H7 (cell line): ENCODE data around the gene DPYSL3. TPM values are rescaled to one million over a fixed set of nuclear protein-coding genes. Genes with fewer than 3 reads are reported as not detected.

Source experiments
- DNase-seq: peaks from one replicate; pipeline ENCODE4 v3.0.0; 2012
- H3K27me3 ChIP-seq: 2 replicates; pipeline ENCODE4 v1.6.0; 2011; ENCODE audit warnings: mild to moderate bottlenecking, low read length; ENCODE audit not compliant: control insufficient read depth, insufficient read depth
- H3K36me3 ChIP-seq: replicated peaks from 2 replicates; pipeline ENCODE4 v1.5.1; 2011; ENCODE audit warnings: low read length; ENCODE audit not compliant: control insufficient read depth, insufficient read depth
- H3K4me3 ChIP-seq: 2 replicates; pipeline ENCODE4 v1.5.1; 2011; ENCODE audit warnings: low read depth, mild to moderate bottlenecking, control low read depth, low read length, moderate library complexity; ENCODE audit not compliant: insufficient read depth
- total RNA-seq: library from RNA; depleted of rRNA; stranded (reverse); fragments of >200 nt; shearing (Covaris generic); gene quantifications from 2 replicates; pipeline ENCODE4 v1.2.3, GENCODE V29; 2014

DPYSL3 gene
- total RNA-seq, 1 experiment from 2014 or later = 184 TPM

DNA sequence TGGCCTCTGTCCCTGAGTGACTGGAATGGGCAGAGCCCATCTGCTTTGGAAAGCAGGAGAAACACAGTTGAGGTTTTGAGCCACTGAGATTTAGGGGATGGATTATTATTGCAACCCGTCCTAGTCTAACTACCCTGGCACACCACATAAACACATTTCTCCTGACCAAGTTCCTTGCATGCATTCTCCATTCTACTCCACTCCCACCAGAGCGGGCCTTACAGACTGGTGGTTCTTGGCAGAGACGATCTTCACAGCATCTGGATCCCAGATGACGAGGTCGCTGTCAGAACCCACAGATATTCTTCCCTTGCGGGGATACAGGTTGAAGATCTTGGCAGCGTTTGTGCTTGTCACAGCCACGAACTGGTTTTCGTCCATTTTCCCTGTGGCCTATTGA is 111.0 kb downstream of the DPYSL3 start:
- Histone ChIP-seq H3K4me3 (no peak overlapping the region), H3K36me3 (peaks cover 39% of the 10 kb centered on the region), H3K27me3 (no peaks in the 10 kb centered on the region)
- DNase-seq = no peak

DNA sequence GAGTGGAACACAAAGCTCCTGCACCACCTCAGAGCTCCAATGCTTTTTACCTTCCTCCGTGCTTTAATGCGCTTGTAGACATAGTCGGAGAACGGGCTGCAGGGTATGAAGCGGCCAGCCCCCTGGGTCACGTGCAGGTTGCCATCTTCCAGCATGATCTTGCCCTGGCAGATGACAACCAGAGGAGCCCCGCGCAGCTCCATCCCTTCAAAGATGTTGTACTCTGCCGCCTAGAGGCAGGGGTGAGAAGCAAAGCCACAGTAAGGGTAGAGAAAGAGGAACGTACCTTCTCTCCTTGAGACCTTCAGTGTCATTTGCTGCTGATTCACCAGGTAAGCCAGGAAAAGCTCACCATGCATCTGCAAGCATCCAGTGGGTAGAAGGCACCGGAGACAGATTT is 112.3 kb downstream of the DPYSL3 start:
- peak; percentile 59 for DNase-seq
- H3K36me3 ChIP-seq = peaks cover 49% of the 10 kb centered on the region
- no peak overlapping the region for H3K4me3 ChIP-seq
- H3K27me3 ChIP-seq = no peaks in the 10 kb centered on the region

DNA sequence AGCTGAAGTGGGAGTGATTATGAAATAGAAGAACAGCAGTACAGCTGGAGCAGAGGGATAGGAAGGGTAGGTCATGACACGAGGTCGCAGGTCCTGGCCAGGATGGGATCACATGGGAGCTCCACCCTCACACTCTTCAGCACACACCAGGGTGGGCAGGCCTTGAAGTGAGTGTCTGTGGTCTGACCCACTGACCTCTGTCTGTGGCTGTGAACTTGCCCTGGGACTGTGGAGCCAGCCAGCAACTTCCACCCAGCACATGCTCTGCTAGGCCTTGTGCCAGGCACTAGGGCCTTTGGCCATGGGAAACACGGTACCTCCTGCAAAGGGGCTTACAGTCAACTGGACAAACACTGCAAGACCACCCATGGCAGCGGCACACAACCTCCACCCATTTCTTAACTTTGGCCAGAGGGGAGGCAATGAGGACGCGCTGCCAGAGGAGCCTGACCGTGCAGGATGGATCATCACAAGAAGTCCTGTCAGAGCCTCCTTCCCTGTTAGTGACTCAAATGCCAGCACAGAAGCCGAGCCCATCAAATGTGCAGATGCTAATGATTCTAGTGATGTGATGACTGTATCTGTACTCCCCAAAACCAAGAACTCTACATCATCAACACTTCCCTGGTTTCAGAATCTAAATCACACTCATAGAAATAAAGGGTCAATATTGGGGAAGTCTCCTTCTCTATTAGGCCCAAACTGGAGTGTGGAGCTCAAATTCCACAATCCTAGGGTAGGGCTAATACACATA is 113.6 kb downstream of the DPYSL3 start:
- Histone ChIP-seq H3K4me3 (no peak overlapping the region), H3K36me3 (peaks cover 53% of the 10 kb centered on the region), H3K27me3 (no peaks in the 10 kb centered on the region)
- no peak for DNase-seq

DNA sequence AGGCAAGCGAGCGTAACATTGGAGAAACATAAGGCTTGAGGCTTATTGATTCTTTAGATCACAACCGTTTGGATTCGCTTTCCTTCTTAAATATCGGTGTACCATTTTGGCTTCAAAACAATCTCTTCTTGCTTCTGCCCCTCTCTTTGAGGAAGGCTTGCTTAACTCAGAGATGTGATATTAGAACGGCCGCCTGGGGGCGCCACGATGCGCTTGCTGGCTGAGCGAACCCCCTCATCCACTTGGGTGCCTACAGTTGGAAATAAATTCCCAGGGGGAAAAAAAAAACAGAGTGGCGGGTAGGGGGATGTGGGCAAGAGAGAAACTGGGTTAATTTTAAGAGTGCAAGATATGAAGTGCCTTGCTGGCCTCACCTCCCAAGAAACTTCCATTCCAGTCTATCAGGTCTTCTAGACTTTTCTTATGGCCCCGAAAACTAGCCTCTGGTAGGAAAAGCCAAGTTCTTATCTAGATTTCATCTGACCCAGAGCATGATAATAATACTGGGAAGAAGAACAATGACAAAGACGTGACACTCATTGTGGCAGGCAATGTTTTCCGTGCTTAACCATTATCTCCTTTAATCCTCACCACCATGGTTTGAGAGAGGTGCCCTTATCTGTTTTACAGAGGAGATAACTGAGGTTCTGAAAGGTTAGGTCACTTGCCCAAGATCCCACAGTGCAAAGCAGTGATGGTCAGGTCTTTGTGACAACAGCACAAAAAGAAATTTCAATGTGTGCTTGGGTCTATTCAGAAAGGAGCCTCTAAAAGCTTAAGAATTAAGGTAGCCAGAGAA is 115.8 kb downstream of the DPYSL3 start:
- Histone ChIP-seq H3K36me3 (peaks cover 43% of the 10 kb centered on the region), H3K4me3 (no peak overlapping the region)
- peak; percentile 46 for DNase-seq

DNA sequence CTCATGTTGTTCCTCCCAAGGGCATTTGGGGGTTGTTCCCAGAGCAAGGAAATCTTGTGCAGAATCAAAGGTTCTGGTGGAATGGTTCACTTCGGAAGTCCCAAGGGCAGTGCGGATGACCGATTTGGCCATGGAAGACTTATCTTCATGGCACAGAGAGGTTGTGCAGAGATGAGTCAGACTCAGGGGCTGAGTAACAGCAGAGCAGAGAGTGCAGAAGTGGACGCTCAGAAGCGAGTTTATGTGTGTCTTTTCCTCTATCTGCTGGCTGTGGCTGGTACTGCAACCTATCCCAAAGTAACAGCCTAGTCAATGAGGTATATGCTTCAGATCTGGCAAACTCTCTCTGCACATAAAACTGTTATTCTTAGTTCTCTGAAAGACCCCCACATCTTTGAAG is 118.1 kb downstream of the DPYSL3 start:
- no peak overlapping the region for H3K4me3 ChIP-seq
- peaks cover 31% of the 10 kb centered on the region for H3K36me3 ChIP-seq
- H3K27me3 ChIP-seq = no peaks in the 10 kb centered on the region
- no peak for DNase-seq

More for the DNA sequence above, 115.8 kb downstream of the DPYSL3 start:
- no peaks in the 10 kb centered on the region for H3K27me3 ChIP-seq

DNA sequence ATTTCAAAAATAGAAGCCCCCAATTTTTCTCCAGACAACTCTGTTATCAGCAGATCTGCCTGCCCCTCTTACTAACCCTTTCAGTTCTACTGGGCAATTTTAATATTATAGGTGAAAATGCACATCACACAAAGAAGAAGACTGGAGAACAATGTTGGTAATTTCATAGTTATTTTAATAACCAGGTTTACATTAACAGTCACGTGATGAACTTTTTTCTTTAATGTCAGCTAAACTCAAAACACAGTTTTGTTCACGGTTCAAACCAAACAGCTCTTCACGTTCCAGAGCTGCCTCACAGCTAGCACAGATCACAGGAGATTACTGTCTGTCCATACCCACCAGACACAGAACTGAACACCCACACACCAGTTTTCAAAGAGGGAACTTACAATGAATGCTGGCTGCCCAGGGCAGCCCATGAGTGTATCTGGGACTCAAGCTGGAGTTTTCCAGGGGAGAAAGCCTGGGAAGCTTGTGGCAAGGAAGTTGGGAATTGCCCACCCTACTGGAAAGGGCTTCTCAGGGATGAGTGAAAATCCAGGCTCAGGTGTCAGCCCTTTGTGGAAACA is 119.1 kb downstream of the DPYSL3 start:
- Histone ChIP-seq H3K4me3 (no peak overlapping the region), H3K27me3 (no peaks in the 10 kb centered on the region), H3K36me3 (peaks cover 24% of the 10 kb centered on the region)
- no peak for DNase-seq

DNA sequence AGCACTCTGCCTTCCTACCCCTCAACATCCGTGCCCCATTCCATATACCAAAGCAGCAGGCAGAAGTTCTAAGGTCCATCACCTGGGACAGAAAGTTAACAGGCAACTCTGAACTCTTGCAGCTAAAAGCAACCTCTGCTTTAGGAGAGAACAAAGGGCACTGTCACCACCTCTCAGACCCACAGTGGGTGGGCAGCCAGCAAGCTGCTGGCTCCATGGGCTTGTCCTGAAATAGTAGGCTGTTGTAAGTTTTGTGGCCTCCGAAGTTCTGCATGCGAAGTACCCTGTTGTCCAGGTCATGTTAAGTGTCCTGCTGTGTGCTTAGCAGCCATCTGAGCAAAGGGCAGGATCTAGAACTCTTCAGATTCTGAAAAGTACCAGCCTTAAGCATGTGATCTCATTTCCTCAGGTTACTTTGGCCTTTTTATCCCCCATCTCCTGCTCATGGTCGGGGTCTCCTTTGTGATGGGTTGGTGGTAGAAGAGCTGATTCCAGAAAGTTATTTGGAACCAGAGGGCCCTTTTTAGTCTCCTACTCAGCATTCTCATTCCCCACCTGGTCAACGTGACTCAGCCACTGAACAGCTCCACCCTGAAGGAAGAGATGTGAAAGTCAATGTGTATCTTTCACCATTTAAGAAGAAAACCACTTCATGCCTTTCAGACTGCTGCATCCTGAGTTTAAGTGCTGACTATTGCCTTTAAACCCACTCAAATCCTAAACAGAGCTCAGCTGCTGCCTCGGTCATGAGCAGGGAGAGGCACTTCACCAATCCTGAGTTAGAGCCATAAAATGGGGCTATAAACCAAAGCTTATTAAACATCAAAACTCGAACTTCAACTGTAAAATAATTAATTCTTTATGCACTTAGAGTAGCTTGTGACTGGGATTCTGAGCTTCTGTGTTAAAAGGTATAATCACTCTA is 121.4 kb downstream of the DPYSL3 start:
- Histone ChIP-seq H3K36me3 (peaks cover 16% of the 10 kb centered on the region), H3K27me3 (no peaks in the 10 kb centered on the region), H3K4me3 (no peak overlapping the region)
- DNase-seq = no peak

DNA sequence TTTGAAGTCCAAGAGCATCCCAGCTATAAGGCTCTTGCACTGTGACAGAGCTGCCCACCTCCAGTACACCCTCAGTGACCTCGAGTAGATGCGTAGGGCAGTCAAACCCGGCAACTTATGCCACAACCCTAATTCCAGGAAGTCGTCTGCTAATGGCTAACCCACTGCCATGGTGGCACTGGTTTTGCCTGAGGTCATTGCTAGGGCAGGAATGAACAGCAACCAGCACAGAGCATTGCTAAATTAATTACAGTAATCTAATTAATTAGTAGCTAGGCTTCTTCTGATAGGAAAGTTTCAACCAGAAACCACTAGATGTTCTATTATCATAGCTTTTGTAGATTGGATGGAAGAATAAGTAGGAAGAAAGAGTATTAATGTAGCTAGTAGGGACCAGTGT is 122.8 kb downstream of the DPYSL3 start:
- H3K36me3 ChIP-seq = peaks cover 5% of the 10 kb centered on the region
- DNase-seq = no peak
- H3K4me3 ChIP-seq = no peak overlapping the region
- no peaks in the 10 kb centered on the region for H3K27me3 ChIP-seq

DNA sequence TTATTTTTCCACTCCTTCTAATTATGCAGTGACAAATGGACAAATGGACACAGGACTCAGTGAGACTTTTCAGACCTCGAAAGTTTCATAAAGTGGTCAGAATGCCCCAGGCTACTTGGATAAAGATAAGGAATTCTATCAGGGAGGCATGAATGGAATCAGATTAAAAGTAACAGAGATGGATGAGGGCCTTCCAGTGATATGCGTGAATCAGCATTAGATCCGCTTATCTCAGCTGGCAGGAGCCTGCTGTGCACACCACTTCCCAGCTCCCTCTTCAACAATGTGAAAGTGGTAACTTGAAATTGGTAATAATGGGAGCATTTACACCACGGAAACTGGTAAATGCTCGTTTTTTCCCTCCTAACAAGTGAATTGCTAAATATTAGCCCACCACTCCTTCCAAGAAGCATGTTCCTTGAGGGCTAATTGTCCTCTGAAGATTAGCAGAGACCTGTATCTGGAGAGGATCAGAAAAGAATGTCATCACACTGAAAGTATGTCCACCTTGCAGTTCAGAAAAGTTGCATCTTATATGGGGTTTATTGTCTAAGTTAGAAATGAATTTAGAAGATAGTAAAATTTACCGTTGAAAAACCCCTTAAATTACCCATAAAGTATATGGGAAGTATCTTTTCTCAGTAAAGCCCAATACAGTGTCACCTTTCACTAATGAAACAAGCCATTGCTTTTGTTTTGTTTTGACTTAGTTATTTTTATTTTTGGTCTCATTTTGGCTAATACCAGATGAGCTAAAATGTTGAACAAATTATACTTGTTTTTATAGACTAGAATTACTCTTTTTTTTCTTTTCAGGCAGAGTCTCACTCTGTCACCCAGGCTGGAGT is 125.3 kb downstream of the DPYSL3 start:
- Histone ChIP-seq H3K4me3 (no peak overlapping the region), H3K27me3 (no peaks in the 10 kb centered on the region), H3K36me3 (no peaks in the 10 kb centered on the region)
- no peak for DNase-seq

DNA sequence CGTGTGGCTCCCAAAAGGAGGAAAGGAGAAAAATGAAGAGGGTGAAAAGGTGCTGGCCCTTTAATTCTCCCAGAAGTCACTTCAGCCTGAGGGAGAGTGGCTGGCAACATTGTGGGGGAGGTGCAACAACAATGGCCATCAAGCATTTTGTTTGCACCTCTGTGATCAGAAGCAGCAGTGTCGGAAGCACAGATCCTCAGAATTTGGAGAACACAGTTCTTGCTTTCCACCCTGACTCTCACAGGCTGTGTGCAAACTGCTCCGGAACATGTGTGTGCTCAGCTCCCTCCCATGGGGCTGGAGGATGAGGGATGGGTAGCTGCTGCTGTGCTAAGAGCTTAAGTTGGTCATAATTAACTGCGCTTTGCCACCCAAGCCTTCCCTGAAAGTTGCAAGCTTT is 127.1 kb downstream of the DPYSL3 start:
- Histone ChIP-seq H3K36me3 (no peaks in the 10 kb centered on the region), H3K27me3 (no peaks in the 10 kb centered on the region), H3K4me3 (no peak overlapping the region)
- DNase-seq = no peak

DNA sequence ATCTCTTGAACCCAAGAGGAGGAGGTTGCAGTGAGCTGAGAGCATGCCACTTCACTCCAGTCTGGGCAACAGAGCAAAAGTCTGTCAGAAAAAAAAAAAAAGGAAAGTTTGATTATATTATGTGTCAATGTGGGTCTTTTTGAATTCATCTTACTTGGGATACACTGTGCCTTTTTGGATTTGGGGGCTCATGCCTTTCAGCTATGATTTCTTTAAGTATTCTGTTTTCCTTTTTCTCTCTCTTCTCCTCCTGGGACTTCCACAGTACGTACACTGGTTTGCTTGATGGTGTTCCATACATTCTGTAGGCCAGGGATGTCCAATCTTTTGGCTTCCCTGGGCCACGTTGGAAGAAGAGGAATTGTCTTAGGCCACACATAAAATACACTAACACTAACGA is 128.3 kb downstream of the DPYSL3 start:
- no peaks in the 10 kb centered on the region for H3K27me3 ChIP-seq
- H3K4me3 ChIP-seq = no peak overlapping the region
- DNase-seq = no peak
- H3K36me3 ChIP-seq = no peaks in the 10 kb centered on the region

DNA sequence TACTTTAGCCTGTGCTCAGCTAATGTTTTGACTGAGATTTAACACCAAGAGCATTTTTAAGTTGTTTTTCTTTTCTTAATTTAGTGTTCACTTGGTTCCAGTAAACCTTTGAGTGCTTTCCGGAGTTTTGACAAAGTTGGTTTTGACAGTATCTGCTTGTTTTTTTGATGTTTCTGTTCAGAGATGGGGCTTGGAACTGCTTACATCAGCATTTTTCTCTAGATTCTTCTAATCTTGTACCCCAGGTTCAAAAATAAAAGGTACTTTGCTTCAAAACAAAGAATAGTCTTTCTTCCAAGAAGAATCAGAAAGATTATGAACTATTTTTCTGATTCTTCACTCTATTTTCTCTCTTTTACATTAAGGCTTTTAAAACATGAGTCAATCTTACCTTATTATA is 132.2 kb downstream of the DPYSL3 start:
- H3K27me3 ChIP-seq = no peaks in the 10 kb centered on the region

DNA sequence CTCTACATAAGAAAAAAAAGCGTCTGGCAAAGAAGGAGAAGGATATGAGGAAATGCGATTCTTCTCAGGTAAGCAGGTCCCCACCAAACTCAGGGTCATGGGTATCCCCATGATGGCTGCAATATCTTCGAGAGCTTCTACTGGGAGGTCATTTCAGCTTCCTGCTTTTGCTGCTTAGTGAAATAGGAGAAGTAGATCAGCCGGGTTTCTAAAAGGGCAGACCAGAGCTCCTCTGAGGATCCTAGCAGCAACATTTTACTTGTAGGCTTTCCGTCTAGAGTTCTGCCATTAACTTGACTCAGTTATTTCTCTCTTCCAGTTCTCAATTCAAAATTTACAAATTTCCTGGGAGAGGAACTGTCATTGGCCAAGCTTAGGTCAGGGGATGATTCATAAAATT is 134.7 kb downstream of the DPYSL3 start:
- H3K4me3 ChIP-seq = no peak overlapping the region
- no peaks in the 10 kb centered on the region for H3K27me3 ChIP-seq
- no peaks in the 10 kb centered on the region for H3K36me3 ChIP-seq
- no peak for DNase-seq

More for the DNA sequence above, 132.2 kb downstream of the DPYSL3 start:
- DNase-seq = no peak
- Histone ChIP-seq H3K4me3 (no peak overlapping the region), H3K36me3 (no peaks in the 10 kb centered on the region)
